Spleen (tissue), 11 donors: ENCODE measurements around the gene SREBF2. TPM values are rescaled to one million over a fixed set of nuclear protein-coding genes. Genes with fewer than 3 reads are reported as not detected.
A peak's percentile ranks its signal among the peaks of the same experiment; 100 is the strongest.

Source experiments
- DNase-seq: peaks from one replicate; pipeline ENCODE4 v3.0.0-alpha.2; 2020
- H3K27ac ChIP-seq, 8 donors: fragments of 200-600 bp; sonication (generic) in 7 of 8; 1 replicate in 4 of 8; 2 replicates in 4 of 8; pipeline versions ENCODE4 v1.5.0 to v1.8.0; 2016 to 2021; ENCODE audit warnings: inconsistent platforms in 4 of 8, mild to moderate bottlenecking in 4 of 8, moderate library complexity in 1 of 8
- H3K27me3 ChIP-seq, 7 donors: fragments of 200-600 bp; sonication (generic) in 6 of 7; replicated peaks in 1 of 7; 1 replicate in 4 of 7; 2 replicates in 3 of 7; pipeline versions ENCODE4 v1.5.0 to v1.8.0; 2016 to 2021; ENCODE audit warnings: inconsistent platforms in 3 of 7, mild to moderate bottlenecking in 1 of 7
- H3K36me3 ChIP-seq, 6 donors: fragments of 200-600 bp; sonication (generic) in 5 of 6; 1 replicate in 4 of 6; 2 replicates in 2 of 6; pipeline versions ENCODE4 v1.5.0 to v1.8.0; 2016 to 2021; ENCODE audit warnings: inconsistent platforms in 2 of 6
- H3K4me1 ChIP-seq, 6 donors: fragments of 200-600 bp; sonication (generic) in 5 of 6; 1 replicate in 3 of 6; 2 replicates in 3 of 6; pipeline versions ENCODE4 v1.5.0 to v1.8.0; 2016 to 2021; ENCODE audit warnings: inconsistent platforms in 3 of 6
- H3K4me3 ChIP-seq, 8 donors: fragments of 200-600 bp; sonication (generic) in 7 of 8; 1 replicate in 4 of 8; 2 replicates in 4 of 8; pipeline versions ENCODE4 v1.5.0 to v1.8.0; 2016 to 2021; ENCODE audit warnings: inconsistent platforms in 4 of 8, mild to moderate bottlenecking in 4 of 8, moderate library complexity in 2 of 8
- H3K9me3 ChIP-seq, 8 donors: fragments of 200-600 bp; sonication (generic) in 7 of 8; 1 replicate in 4 of 8; 2 replicates in 4 of 8; pipeline versions ENCODE4 v1.5.0 to v1.8.0; 2016 to 2021; ENCODE audit warnings: inconsistent platforms in 4 of 8
- POLR2A ChIP-seq, 3 donors: fragments of 450-650 bp; IDR thresholded peaks; one replicate each; pipeline ENCODE4 v1.5.1; 2017; ENCODE audit warnings: antibody characterized with exemption in 3 of 3, mild to moderate bottlenecking in 1 of 3
- POLR2AphosphoS5 ChIP-seq, 3 donors: sonication (generic); formaldehyde crosslinking; IDR thresholded peaks; one replicate each; pipeline ENCODE4 v1.5.1; 2017; ENCODE audit warnings: antibody characterized with exemption in 3 of 3
- WGBS, 5 donors: extraction: QIAGEN DNeasy Blood & Tissue Kit in 3 of 5; methylation state at CpG; one replicate each; pipeline versions ENCODE4 v1.1.5 to v1.1.7; 2013 to 2018; 5-methylcytosine and 5-hydroxymethylcytosine counted together
- intact Hi-C: fragments of 100-400 bp; cut with DNase I; formaldehyde crosslinking; loops from one replicate; pipeline ENCODE4 v1.15.0; 2023; ENCODE audit warnings: low total_unique reads
- polyA plus RNA-seq, 3 donors: library from polyadenylated mRNA; stranded (reverse); fragments of 200-250 nt; gene quantifications; one replicate each; pipeline ENCODE4 v1.2.1, GENCODE V29; 2013
- total RNA-seq, 7 donors: library from RNA; depleted of rRNA in 3 of 7; stranded (reverse); fragments of >200 nt in 3 of 7; fragmentation: NEBNext Ultra II Directional in 4 of 7; extraction: Animal tissue kit (Norgen Biotek cat#: 25700) in 4 of 7; gene quantifications; one replicate each; pipeline versions ENCODE4 v1.1.0 to v1.2.1, GENCODE V29; 2016 to 2021
- TF ChIP-seq, protein P1 (sequence below), 11 experiments: fragments of 200-600 bp in 7 of 11; fragments of 450-650 bp in 4 of 11; sonication (generic) in 4 of 11; IDR thresholded peaks in 8 of 11; conservative IDR thresholded peaks in 3 of 11; 1 replicate in 7 of 11; 2 replicates in 4 of 11; pipeline versions ENCODE4 v1.4.0 to v1.8.0; 2016 to 2021; ENCODE audit warnings: antibody characterized with exemption in 11 of 11, inconsistent platforms in 4 of 11, mild to moderate bottlenecking in 1 of 11
- donor health status: healthy with polysubstance abuse.
- donor health status: DM: no; HTN: no; CAD: no; lungs with moderate emphysema.
- donor health status: DM: no; HTN: no; CAD: no.
- donor health status: Bipolar disorder and iron deficiency.
- donor health status: healthy.
- donor health status: DM: no; HTN: no; CAD: no.
- donor health status: DM: yes; HTN: yes; CAD: no.

The SREBF2 gene
- total and polyA plus RNA-seq, 10 donors, result 19.4 to 104 (median 63.3) TPM

DNA sequence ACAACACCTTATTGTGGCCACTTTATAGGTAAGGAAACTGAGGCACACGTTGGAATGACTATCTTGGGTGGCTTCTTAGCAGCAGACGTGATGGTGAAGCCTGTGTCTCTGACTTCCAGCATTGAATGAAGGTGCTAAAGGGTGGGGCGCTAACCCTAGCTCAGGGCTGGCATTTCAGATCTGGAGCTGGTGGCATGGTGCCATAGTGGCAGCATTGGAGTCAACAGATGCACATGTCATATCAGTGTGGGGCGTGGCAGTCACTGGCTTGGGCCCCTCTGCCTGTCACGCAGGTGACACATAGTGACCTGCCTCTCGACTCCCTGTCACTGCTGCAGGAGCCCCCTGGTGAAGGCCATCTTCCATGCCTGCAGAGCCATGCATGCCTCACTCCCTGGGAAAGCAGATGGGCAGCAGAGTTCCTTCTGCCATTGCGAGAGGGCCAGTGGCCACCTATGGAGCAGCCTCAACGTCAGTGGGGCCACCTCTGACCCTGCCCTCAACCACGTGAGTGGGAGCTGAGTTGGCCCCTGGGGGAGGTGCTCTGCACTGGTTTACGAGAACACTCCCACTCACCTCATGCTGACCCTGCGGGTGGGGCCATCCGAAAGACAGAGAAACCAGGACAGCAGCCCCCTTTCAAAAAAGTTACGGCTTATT is 67.2 kb downstream of the SREBF2 start:
- Histone ChIP-seq H3K4me1 (no peaks in the 10 kb centered on the region), H3K4me3 (no peak overlapping the region), H3K36me3 (peaks cover 3 to 100% (median 96%) of the 10 kb centered on the region in 6 donors), H3K9me3 (no peaks in the 10 kb centered on the region), H3K27me3 (no peaks in the 10 kb centered on the region), H3K27ac (no peak overlapping the region)
- intact Hi-C loops, result no loop called here
- 89 to 96% (median 91%) methylated on average over 10 to 13 of the region's 13 CpGs for WGBS, 5 donors
- DNase-seq, result peak; percentile 54
- peak in 1 of 3 donors; percentile 36 for TF ChIP-seq POLR2AphosphoS5 (IDR thresholded peaks at IDR 0.05)
- TF ChIP-seq POLR2A (IDR thresholded peaks at IDR 0.05), result no peak

DNA sequence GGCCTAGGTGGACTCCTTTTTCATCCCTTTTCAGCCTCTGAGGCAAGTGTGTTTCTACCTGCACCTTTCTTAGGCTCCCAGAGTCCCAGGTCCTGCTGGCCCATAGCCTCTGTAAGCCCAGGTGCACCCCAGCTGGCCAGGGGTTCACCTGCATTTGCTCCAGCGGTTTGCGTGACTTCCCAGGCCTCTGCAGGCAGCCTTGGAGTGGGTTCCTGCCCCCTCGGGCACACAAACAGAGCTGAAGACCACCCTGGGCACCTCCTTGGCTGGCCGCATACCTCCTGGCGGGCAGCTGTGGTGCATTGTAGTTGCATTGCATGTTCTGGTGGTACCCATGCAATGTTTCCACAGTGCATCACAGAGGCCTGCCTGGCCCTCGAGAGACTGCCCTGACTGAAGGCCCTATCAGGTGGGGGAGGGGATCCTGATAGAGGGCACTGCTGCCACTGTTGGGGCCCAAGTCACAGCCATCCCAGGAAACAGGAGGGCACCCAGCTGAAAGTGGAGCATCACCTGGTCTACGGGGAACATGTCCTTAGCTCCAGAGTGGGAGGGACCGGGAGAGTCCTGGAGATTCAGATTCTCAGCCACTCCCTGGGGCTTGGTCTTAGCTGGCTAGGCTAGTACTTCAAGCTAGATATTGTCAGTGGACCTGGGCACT is 67.9 kb downstream of the SREBF2 start:
- Histone ChIP-seq H3K36me3 (peaks cover 3 to 100% (median 96%) of the 10 kb centered on the region in 6 donors), H3K27ac (no peak overlapping the region), H3K9me3 (no peaks in the 10 kb centered on the region), H3K27me3 (no peaks in the 10 kb centered on the region), H3K4me3 (no peak overlapping the region), H3K4me1 (no peaks in the 10 kb centered on the region)
- intact Hi-C loops, result no loop called here
- DNase-seq, result peak; percentile 47
- no peak for TF ChIP-seq POLR2AphosphoS5 (IDR thresholded peaks at IDR 0.05)
- TF ChIP-seq, protein P1, sequence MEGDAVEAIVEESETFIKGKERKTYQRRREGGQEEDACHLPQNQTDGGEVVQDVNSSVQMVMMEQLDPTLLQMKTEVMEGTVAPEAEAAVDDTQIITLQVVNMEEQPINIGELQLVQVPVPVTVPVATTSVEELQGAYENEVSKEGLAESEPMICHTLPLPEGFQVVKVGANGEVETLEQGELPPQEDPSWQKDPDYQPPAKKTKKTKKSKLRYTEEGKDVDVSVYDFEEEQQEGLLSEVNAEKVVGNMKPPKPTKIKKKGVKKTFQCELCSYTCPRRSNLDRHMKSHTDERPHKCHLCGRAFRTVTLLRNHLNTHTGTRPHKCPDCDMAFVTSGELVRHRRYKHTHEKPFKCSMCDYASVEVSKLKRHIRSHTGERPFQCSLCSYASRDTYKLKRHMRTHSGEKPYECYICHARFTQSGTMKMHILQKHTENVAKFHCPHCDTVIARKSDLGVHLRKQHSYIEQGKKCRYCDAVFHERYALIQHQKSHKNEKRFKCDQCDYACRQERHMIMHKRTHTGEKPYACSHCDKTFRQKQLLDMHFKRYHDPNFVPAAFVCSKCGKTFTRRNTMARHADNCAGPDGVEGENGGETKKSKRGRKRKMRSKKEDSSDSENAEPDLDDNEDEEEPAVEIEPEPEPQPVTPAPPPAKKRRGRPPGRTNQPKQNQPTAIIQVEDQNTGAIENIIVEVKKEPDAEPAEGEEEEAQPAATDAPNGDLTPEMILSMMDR (IDR thresholded peaks at IDR 0.05 in 8 of 11, conservative IDR thresholded peaks at IDR 0.05 in 3 of 11), result no peak
- no peak for TF ChIP-seq POLR2A (IDR thresholded peaks at IDR 0.05)
- WGBS, 5 donors, result 94 to 99% (median 97%) methylated on average over 3 to 8 of the region's 8 CpGs

DNA sequence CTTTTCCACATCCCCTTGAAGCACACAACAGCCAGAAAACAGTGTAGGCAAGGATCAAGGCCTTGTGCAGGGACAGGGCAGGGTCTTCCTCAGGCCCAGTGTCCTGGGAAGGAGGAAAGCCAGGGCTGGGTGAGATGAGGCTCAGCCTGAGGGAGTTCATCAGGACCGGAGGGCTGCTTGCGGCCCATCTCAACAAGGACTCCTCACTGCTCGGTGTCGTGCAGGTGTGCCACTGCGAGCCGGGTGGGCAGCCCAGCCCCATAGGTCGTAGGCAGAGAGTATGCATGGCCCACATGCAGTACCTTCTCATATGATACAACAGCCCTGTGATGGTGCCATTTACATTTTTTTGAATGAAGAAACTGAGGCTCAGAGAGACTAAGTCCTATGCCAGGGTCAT is 69.1 kb downstream of the SREBF2 start:
- WGBS, 5 donors, result 90 to 100% (median 93%) methylated on average over 3 to 7 of the region's 7 CpGs
- H3K27ac ChIP-seq, result no peak overlapping the region
- no peak overlapping the region for H3K4me3 ChIP-seq
- H3K4me1 ChIP-seq, result no peaks in the 10 kb centered on the region
- TF ChIP-seq POLR2AphosphoS5 (IDR thresholded peaks at IDR 0.05) (peak in 2 of 3 donors; percentile 22 to 56), POLR2A (IDR thresholded peaks at IDR 0.05) (no peak)
- no peaks in the 10 kb centered on the region for H3K9me3 ChIP-seq
- DNase-seq, result no peak
- intact Hi-C loops, result no loop called here
- no peaks in the 10 kb centered on the region for H3K27me3 ChIP-seq
- H3K36me3 ChIP-seq, result peaks cover 3 to 100% (median 94%) of the 10 kb centered on the region in 6 donors

DNA sequence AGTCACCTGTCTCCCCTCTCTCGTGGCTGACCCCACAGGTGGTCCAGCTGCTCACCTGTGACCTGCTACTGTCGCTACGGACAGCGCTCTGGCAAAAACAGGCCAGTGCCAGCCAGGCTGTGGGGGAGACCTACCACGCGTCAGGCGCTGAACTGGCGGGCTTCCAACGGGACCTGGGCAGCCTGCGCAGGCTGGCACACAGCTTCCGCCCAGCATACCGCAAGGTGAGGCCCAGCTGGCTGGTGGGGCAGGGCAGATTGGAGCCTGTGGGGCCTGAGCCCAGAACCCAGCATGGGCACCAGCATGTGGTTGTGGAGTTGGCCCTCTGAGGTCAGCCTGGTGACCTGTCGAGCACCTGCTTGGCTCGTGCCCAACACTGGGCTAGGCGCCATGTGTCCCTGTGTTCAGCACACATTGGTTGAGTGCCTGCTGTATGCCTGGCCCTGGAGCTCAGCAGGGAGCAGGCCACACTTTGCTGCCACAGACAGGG is 70.1 kb downstream of the SREBF2 start:
- H3K27me3 ChIP-seq, result no peaks in the 10 kb centered on the region
- TF ChIP-seq, protein P1 (IDR thresholded peaks at IDR 0.05 in 8 of 11, conservative IDR thresholded peaks at IDR 0.05 in 3 of 11), result no peak
- TF ChIP-seq POLR2AphosphoS5 (IDR thresholded peaks at IDR 0.05), result peak in 2 of 3 donors; percentile 7 to 60
- H3K4me1 ChIP-seq, result peaks cover 0 to 7% (median 2%) of the 10 kb centered on the region in 6 donors
- no peaks in the 10 kb centered on the region for H3K9me3 ChIP-seq
- no peak overlapping the region for H3K27ac ChIP-seq
- WGBS, 5 donors, result 88 to 96% (median 93%) methylated on average over 3 to 15 of the region's 15 CpGs
- H3K36me3 ChIP-seq, result peaks cover 3 to 100% (median 86%) of the 10 kb centered on the region in 6 donors
- DNase-seq, result no peak
- intact Hi-C loops, result no loop called here
- H3K4me3 ChIP-seq, result no peak overlapping the region
